ENCODE results near the gene KNCN. TPM values are rescaled to one million over a fixed set of nuclear protein-coding genes. Genes with fewer than 3 reads are reported as not detected.
A peak's percentile ranks its signal among the peaks of the same experiment; 100 is the strongest.

Gene KNCN
- total RNA-seq, 1 experiment from 2014 or later, result not detected

- Mint-ChIP-seq H3K4me3 (peak overlapping the region; percentile 49), H3K27me3 (ENCODE audit: low read depth) (peaks cover 49% of the 10 kb centered on the region), H3K9me3 (no peaks in the 10 kb centered on the region), H3K4me1 (peaks cover 70% of the 10 kb centered on the region), H3K27ac (peak overlapping the region; percentile 79), H3K36me3 (no peaks in the 10 kb centered on the region)
- ATAC-seq (no peak), DNase-seq (ENCODE audit: low spot score) (no peak)
- TF ChIP-seq CREB1 (CRISPR knock-in tag; IDR thresholded peaks at IDR 0.05) (no peak), PREB (CRISPR knock-in tag; IDR thresholded peaks at IDR 0.05; ENCODE audit: borderline replicate concordance) (no peak), OVOL2 (CRISPR knock-in tag; IDR thresholded peaks at IDR 0.05; ENCODE audit: borderline replicate concordance) (no peak), JAZF1 (CRISPR knock-in tag; IDR thresholded peaks at IDR 0.05) (no peak), ZSCAN18 (CRISPR knock-in tag; IDR thresholded peaks at IDR 0.05) (no peak)
- CTCF ChIA-PET, result interaction anchor here (0.8 to 4.6 kb wide), 10 partner anchors 11 to 74 kb away, joined by 3 to 58 read pairs (median 5); partner anchors contain the start of gene DMBX1
- POLR2A ChIA-PET, result no interaction called here
Measured at GRCh38 chr1:46516200-46516950, 35.1 kb downstream of the KNCN start.

GRCh38 chr1:46515576-46515975 lies 35.9 kb downstream of the KNCN start:
- DNase-seq (ENCODE audit: low spot score) (no peak), ATAC-seq (no peak)
- no peaks in the 10 kb centered on the region for H3K36me3 Mint-ChIP-seq
- CTCF ChIA-PET, result interaction anchor here (1.2 to 3.7 kb wide), 3 partner anchors 17 to 74 kb away, joined by 5 to 25 read pairs (median 8); no protein-coding TSS in a partner anchor
- no peak overlapping the region for H3K27ac Mint-ChIP-seq
- TF ChIP-seq ZNF121 (CRISPR knock-in tag; IDR thresholded peaks at IDR 0.05), result 0 out of 2 replicates have a peak, but pooled peaks have one; percentile 48
- no peak for TF ChIP-seq CREB1 (CRISPR knock-in tag; IDR thresholded peaks at IDR 0.05)
- no peak for TF ChIP-seq EMX1 (CRISPR knock-in tag; IDR thresholded peaks at IDR 0.05)
- TF ChIP-seq NFE2L1 (CRISPR knock-in tag; IDR thresholded peaks at IDR 0.05), result no peak
- TF ChIP-seq ZNF396 (CRISPR knock-in tag; IDR thresholded peaks at IDR 0.05; ENCODE audit: borderline replicate concordance), result no peak
- TF ChIP-seq E2F5 (CRISPR knock-in tag; IDR thresholded peaks at IDR 0.05), result no peak
- H3K4me1 Mint-ChIP-seq, result peaks cover 68% of the 10 kb centered on the region
- H3K4me3 Mint-ChIP-seq, result no peak overlapping the region
- POLR2A ChIA-PET, result no interaction called here
- no peaks in the 10 kb centered on the region for H3K9me3 Mint-ChIP-seq
- peaks cover 49% of the 10 kb centered on the region for H3K27me3 Mint-ChIP-seq (ENCODE audit: low read depth)

GRCh38 chr1:46513536-46513935 lies 37.9 kb downstream of the KNCN start:
- CTCF ChIA-PET, result interaction anchor here (0.6 to 2.3 kb wide), 9 partner anchors 13 to 71 kb away, joined by 3 to 13 read pairs (median 4); no protein-coding TSS in a partner anchor
- peaks cover 46% of the 10 kb centered on the region for H3K27me3 Mint-ChIP-seq (ENCODE audit: low read depth)
- no peak overlapping the region for H3K27ac Mint-ChIP-seq
- H3K9me3 Mint-ChIP-seq, result no peaks in the 10 kb centered on the region
- peaks cover 53% of the 10 kb centered on the region for H3K4me1 Mint-ChIP-seq
- no peak for DNase-seq (ENCODE audit: low spot score)
- no peaks in the 10 kb centered on the region for H3K36me3 Mint-ChIP-seq
- H3K4me3 Mint-ChIP-seq, result no peak overlapping the region
- POLR2A ChIA-PET, result no interaction called here
- ATAC-seq, result no peak
- no peak for TF ChIP-seq FOXP1 (CRISPR knock-in tag; IDR thresholded peaks at IDR 0.05; ENCODE audit: borderline replicate concordance)
- no peak for TF ChIP-seq AR (CRISPR knock-in tag; IDR thresholded peaks at IDR 0.05)
- no peak for TF ChIP-seq ATF1 (CRISPR knock-in tag; IDR thresholded peaks at IDR 0.05)
- no peak for TF ChIP-seq ZNF263 (CRISPR knock-in tag; IDR thresholded peaks at IDR 0.05; ENCODE audit: low read depth)
- TF ChIP-seq FOXP4 (CRISPR knock-in tag; IDR thresholded peaks at IDR 0.05), result no peak
- TF ChIP-seq ATF6 (CRISPR knock-in tag; IDR thresholded peaks at IDR 0.05), result no peak
- no peak for TF ChIP-seq ATF3 (CRISPR knock-in tag; conservative IDR thresholded peaks at IDR 0.05)
- TF ChIP-seq NR1H2 (CRISPR knock-in tag; IDR thresholded peaks at IDR 0.05), result no peak
- no peak for TF ChIP-seq ZBTB43 (CRISPR knock-in tag; IDR thresholded peaks at IDR 0.05)

All from WTC11 (cell line).